NCI-H446 treated with DMSO at 0.1 percent for 48 hours (cell line): Measurements from ENCODE around the gene S100A5.
A peak's percentile ranks its signal among the peaks of the same experiment; 100 is the strongest.
"Not testable (repeated sequence)": the region's sequence is repeated elsewhere in the genome, so short reads cannot be mapped to it uniquely, and the experiment has no call there.

Experiments
- DNase-seq: peaks from one replicate; lab custom pipeline; 2025; lab: John Stamatoyannopoulos, UW

S100A5 gene

GRCh38 chr1:153566414-153567371, 26.0 kb upstream of the S100A5 start:
- peak; percentile 99 for DNase-seq

GRCh38 chr1:153565529-153566374, 25.0 kb upstream of the S100A5 start, which contains the start of gene S100A2:
S100A2 (minus strand) TSS chr1:153565844; CDS start chr1:153563877, 1,967 bp downstream.
- DNase-seq, result peak; percentile 93

GRCh38 chr1:153563991-153564390, 23.3 kb upstream of the S100A5 start:
- no peak for DNase-seq

GRCh38 chr1:153563483-153563901, 22.8 kb upstream of the S100A5 start:
- peak; percentile 26 for DNase-seq

GRCh38 chr1:153562021-153562420, 21.3 kb upstream of the S100A5 start:
- not testable (repeated sequence) for DNase-seq

- no peak for DNase-seq
Measured at GRCh38 chr1:153561466-153561985, 20.8 kb upstream of the S100A5 start.

- no peak for DNase-seq
Measured at GRCh38 chr1:153560771-153561465, 20.2 kb upstream of the S100A5 start.

GRCh38 chr1:153560241-153560640, 19.5 kb upstream of the S100A5 start:
- no peak for DNase-seq

GRCh38 chr1:153557877-153558276, 17.1 kb upstream of the S100A5 start:
- no peak for DNase-seq

GRCh38 chr1:153556348-153556747, 15.6 kb upstream of the S100A5 start:
- DNase-seq, result no peak

- DNase-seq, result no peak
Measured at GRCh38 chr1:153553830-153554541, 13.3 kb upstream of the S100A5 start.

GRCh38 chr1:153553096-153553495, 12.4 kb upstream of the S100A5 start:
- DNase-seq, result no peak

- DNase-seq, result no peak
Measured at GRCh38 chr1:153552335-153552734, 11.6 kb upstream of the S100A5 start.

GRCh38 chr1:153550827-153551500, 10.2 kb upstream of the S100A5 start:
- no peak for DNase-seq

GRCh38 chr1:153550398-153550758, 9.6 kb upstream of the S100A5 start:
- no peak for DNase-seq

- DNase-seq, result no peak
Measured at GRCh38 chr1:153549741-153550397, 9.1 kb upstream of the S100A5 start.

- peak; percentile 76 for DNase-seq
Measured at GRCh38 chr1:153548722-153549688, 8.3 kb upstream of the S100A5 start, which contains the start of gene S100A3. S100A3 (minus strand) TSS chr1:153549258; CDS start chr1:153548485, 773 bp downstream.
